Measurements from ENCODE around the gene MINDY1. TPM values are rescaled to one million over a fixed set of nuclear protein-coding genes. Genes with fewer than 3 reads are reported as not detected.

The MINDY1 gene
- total and polyA plus RNA-seq, 9 of the 15 experiments (the other 6 are each of a cell fraction or from before 2014, with no cell fraction given): 0.49 to 11.0 (median 6.0) TPM

DNA sequence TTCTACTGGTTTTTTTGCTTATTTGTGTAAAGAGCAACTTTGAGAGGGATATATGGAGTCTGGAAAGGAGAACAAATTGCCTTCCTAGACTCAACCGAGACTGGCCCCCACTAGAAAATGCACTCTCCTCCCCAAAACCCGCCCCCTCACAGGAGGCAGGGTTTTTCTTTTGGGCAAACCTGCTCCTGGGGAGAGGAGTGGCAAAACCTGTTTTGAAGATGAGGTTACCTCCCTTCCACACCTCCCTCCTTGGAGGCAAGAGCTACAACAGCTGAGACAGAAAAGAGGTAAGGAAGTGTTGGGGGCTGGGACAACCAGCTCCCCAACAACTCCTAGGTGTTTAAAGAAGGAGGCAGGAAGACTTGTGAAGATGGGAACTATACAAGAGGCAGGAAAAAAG is 29.7 kb upstream of the MINDY1 start, which contains the start of gene BNIPL:
Gene BNIPL, plus strand, starts transcription at position 231 of the 400 bp plus-strand sequence. Its CDS starts 140 bp downstream, at position 371.
- WGBS (ENCODE audit: insufficient coverage, low coverage, missing lambda C conversion rate): 35% methylated on average over 2 of the region's 2 CpGs
- CTCF ChIA-PET (ENCODE audit: low intra/inter-chr PET ratio): no interaction called here
- POLR2A ChIA-PET: interaction anchor here (0.7 to 5.1 kb wide), 3 partner anchors 13 to 20 kb away, joined by 3 to 36 read pairs (median 6); partner anchors contain the start of gene C1orf56

More for the DNA sequence above, 29.7 kb upstream of the MINDY1 start, which contains the start of gene BNIPL:
- no peak for FAIRE-seq
- H3K27me3 ChIP-seq (ENCODE audit: control insufficient read depth in 2 of 2, insufficient read depth in 2 of 2, low read length in 2 of 2): no peaks in the 10 kb centered on the region
- H3K4me2 ChIP-seq (ENCODE audit: insufficient read depth, low read length): no peak within 1 kb of the TSS
- no peak for DNase-seq (ENCODE audit: extremely low read depth in 1 of 4, low spot score in 3 of 4)
- H3K27ac ChIP-seq (ENCODE audit: extremely low read depth, low read depth, low read length): no peak within 1 kb of the TSS
- in situ Hi-C loops (cut with MboI) (no loop called here), intact Hi-C loops (cut with micrococcal nuclease) (no loop called here)
- ATAC-seq: peak; percentile 16; the same call in 2 of the 3 replicates
- TF ChIP-seq DIDO1 (tag; IDR thresholded peaks at IDR 0.05; ENCODE audit: low read depth) (no peak), HSF4 (CRISPR knock-in tag; IDR thresholded peaks at IDR 0.05; ENCODE audit: borderline replicate concordance) (no peak), KAT2B (IDR thresholded peaks at IDR 0.05; ENCODE audit: low read depth, low read length) (no peak), MCM5 (IDR thresholded peaks at IDR 0.05; ENCODE audit: low read depth) (no peak), POLR2A (conservative IDR thresholded peaks at IDR 0.05) (peak; percentile 15; the same call in 1 of the 2 replicates), CCAR2 (IDR thresholded peaks at IDR 0.05; ENCODE audit: low read depth, low read length) (no peak), KLF13 (tag; IDR thresholded peaks at IDR 0.05; ENCODE audit: borderline replicate concordance, low read depth) (no peak), MBD2 (IDR thresholded peaks at IDR 0.05; ENCODE audit: borderline replicate concordance, low read depth) (no peak), TSC22D4 (tag; IDR thresholded peaks at IDR 0.05) (no peak), EGR1 (conservative IDR thresholded peaks at IDR 0.05) (0 out of 2 replicates have a peak, but pooled peaks have one; percentile 25), NCOA2 (IDR thresholded peaks at IDR 0.05; ENCODE audit: partially characterized antibody in 2 of 2) (no peak)
- TF ChIP-seq, protein P1, sequence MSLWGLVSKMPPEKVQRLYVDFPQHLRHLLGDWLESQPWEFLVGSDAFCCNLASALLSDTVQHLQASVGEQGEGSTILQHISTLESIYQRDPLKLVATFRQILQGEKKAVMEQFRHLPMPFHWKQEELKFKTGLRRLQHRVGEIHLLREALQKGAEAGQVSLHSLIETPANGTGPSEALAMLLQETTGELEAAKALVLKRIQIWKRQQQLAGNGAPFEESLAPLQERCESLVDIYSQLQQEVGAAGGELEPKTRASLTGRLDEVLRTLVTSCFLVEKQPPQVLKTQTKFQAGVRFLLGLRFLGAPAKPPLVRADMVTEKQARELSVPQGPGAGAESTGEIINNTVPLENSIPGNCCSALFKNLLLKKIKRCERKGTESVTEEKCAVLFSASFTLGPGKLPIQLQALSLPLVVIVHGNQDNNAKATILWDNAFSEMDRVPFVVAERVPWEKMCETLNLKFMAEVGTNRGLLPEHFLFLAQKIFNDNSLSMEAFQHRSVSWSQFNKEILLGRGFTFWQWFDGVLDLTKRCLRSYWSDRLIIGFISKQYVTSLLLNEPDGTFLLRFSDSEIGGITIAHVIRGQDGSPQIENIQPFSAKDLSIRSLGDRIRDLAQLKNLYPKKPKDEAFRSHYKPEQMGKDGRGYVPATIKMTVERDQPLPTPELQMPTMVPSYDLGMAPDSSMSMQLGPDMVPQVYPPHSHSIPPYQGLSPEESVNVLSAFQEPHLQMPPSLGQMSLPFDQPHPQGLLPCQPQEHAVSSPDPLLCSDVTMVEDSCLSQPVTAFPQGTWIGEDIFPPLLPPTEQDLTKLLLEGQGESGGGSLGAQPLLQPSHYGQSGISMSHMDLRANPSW (CRISPR knock-in tag; IDR thresholded peaks at IDR 0.05): no peak
- TF ChIP-seq, protein P2, sequence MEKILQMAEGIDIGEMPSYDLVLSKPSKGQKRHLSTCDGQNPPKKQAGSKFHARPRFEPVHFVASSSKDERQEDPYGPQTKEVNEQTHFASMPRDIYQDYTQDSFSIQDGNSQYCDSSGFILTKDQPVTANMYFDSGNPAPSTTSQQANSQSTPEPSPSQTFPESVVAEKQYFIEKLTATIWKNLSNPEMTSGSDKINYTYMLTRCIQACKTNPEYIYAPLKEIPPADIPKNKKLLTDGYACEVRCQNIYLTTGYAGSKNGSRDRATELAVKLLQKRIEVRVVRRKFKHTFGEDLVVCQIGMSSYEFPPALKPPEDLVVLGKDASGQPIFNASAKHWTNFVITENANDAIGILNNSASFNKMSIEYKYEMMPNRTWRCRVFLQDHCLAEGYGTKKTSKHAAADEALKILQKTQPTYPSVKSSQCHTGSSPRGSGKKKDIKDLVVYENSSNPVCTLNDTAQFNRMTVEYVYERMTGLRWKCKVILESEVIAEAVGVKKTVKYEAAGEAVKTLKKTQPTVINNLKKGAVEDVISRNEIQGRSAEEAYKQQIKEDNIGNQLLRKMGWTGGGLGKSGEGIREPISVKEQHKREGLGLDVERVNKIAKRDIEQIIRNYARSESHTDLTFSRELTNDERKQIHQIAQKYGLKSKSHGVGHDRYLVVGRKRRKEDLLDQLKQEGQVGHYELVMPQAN (IDR thresholded peaks at IDR 0.05; ENCODE audit: borderline replicate concordance): no peak
- TF ChIP-seq, protein P3, sequence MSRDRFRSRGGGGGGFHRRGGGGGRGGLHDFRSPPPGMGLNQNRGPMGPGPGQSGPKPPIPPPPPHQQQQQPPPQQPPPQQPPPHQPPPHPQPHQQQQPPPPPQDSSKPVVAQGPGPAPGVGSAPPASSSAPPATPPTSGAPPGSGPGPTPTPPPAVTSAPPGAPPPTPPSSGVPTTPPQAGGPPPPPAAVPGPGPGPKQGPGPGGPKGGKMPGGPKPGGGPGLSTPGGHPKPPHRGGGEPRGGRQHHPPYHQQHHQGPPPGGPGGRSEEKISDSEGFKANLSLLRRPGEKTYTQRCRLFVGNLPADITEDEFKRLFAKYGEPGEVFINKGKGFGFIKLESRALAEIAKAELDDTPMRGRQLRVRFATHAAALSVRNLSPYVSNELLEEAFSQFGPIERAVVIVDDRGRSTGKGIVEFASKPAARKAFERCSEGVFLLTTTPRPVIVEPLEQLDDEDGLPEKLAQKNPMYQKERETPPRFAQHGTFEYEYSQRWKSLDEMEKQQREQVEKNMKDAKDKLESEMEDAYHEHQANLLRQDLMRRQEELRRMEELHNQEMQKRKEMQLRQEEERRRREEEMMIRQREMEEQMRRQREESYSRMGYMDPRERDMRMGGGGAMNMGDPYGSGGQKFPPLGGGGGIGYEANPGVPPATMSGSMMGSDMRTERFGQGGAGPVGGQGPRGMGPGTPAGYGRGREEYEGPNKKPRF (IDR thresholded peaks at IDR 0.05; ENCODE audit: low read depth, low read length): no peak
- no peaks in the 10 kb centered on the region for H3K79me2 ChIP-seq (ENCODE audit: control insufficient read depth, insufficient read depth, low read length)
- H2AFZ ChIP-seq (ENCODE audit: low read depth, low read length): no peak within 1 kb of the TSS
- peaks cover 23% of the 10 kb centered on the region for H3K36me3 ChIP-seq (ENCODE audit: control insufficient read depth, insufficient read depth, low read length)
- H3K9me3 ChIP-seq (replicated peaks; ENCODE audit: control insufficient read depth, insufficient read depth, low read depth, low read length): no peaks in the 10 kb centered on the region
- BruUV-seq (replicated peaks): no TSS peak
- H3K4me1 ChIP-seq (replicated peaks in 1 of 2; ENCODE audit: control insufficient read depth in 2 of 2, insufficient read depth in 2 of 2, low read length in 2 of 2): peaks cover 4 to 9% of the 10 kb centered on the region in 2 experiments; a peak in 2 of 5 replicates
- H4K20me1 ChIP-seq (replicated peaks; ENCODE audit: control insufficient read depth, insufficient read depth, low read length): no peaks in the 10 kb centered on the region
- H3K9me1 ChIP-seq (ENCODE audit: control insufficient read depth, insufficient read depth, low read length): no peaks in the 10 kb centered on the region
- peak within 1 kb of the TSS in 1 of 2 experiments; percentile 48; a peak in 1 of 4 replicates for H3K9ac ChIP-seq (ENCODE audit: insufficient read depth in 1 of 2, low read depth in 2 of 2, low read length in 2 of 2)
- H3K4me3 ChIP-seq: no peak within 1 kb of the TSS

All from K562 (cell line).